Measurements from ENCODE around the gene SKIL.

SKIL gene

DNA sequence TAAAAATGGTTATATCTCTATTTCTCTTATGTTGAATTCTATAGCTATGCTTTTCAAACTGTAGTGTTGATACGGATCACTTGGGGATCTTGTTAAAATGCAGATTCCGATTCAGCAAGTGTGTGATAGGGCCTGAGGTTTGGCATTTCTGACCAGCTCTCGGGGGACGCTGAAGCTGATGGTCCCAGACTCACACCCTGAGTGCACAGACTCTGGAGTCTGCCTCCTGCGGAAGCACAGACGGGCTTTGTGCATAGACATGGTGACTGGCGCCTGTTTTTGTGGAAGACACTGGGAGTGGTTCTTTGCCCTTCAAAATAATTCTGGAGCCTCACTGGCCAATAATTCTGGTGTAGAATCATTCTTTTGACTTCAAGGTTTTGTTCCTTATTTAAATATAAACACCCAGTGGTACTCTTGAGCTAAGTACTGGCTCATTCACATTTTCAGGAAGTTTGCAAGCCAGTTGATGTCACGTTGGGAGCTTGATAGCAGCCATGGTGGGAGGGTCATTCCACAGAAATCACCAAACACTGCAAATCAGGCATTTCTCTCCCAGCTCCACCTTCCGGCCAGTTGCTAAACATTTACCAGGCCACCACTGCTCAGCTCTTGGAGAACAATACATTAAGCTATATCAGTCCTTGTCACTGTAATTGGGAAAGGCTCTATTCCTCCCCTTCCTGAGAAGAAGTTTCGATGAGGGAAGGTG is 80.3 kb downstream of the SKIL start:
- no peak for DNase-seq (ENCODE audit: low read depth, low spot score)

DNA sequence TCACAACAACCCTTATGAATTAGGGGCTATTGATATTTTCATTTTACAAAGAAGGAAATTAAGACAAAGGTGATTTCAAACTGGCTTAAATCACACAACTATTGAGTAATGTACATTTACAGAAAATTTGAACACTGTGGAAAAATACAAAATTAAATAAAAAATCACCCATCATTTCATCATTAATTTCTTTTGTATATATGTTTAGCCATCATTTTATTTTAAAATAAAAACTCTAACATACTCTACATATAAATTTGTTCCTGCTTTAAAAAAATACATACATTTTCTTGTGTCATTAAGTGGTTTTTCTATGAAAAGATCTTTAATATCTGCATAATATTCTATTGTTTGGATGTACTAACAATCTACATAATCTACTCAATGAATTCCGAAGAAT is 81.3 kb downstream of the SKIL start:
- DNase-seq (ENCODE audit: low read depth, low spot score): no peak

DNA sequence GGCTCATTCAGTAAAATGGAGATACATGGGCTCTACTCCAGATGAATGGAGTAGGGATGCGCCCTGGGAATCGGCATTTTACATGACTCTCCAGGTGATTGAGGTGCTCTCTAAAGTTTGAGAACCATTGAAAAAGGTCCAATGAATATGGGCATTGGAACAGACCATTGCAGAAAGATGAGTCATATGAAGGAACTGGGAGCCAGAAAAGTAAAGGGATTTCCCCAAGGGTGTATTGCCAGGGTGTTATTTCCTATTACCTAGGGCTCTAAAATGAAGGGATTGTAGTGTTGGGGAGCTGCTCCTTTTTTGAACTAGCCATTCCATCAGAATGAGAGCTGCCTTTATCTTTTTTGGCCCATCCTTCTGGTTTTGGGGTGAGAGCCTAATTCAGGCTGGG is 82.8 kb downstream of the SKIL start:
- DNase-seq (ENCODE audit: low read depth, low spot score): no peak

DNA sequence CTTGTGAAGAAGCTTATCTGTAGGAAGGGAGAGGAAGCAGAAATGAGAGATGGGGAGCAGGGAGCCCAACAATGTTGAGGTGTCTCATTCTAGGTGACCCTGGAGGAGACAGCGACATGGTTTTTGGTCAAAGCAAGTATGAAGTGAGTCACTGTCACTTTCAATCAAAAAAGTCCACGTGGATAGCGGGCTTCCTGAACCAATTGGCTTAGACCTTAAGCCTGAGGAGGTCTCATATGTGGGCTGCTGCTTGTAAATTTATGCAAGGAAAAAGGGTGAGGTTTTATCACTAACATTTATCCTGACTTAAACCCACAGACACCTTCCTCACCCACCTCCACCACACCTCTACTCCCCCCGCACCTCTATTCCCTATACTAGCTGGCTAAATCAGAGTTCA is 83.9 kb downstream of the SKIL start:
- no peak for DNase-seq (ENCODE audit: low read depth, low spot score)

DNA sequence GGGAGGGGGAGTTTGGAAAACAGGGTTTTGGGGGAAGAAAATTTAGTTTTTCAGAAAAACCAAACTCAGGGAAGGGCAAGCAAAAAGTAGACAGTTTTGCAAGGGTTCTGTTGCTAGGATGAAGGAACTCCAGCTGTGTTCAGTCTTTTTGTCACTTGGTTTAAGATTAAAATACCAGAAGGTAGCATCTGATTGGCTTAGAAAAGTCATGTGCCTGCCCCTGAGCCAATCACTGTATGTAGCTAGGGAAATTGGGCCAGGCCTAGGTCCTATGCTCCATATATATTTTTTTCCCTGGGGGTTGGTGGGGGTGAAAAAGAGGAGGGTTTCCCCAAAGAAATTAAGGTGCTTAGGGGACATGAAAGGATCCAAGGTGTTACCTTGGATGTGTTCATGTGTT is 85.4 kb downstream of the SKIL start:
- no peak for DNase-seq (ENCODE audit: low read depth, low spot score)

DNA sequence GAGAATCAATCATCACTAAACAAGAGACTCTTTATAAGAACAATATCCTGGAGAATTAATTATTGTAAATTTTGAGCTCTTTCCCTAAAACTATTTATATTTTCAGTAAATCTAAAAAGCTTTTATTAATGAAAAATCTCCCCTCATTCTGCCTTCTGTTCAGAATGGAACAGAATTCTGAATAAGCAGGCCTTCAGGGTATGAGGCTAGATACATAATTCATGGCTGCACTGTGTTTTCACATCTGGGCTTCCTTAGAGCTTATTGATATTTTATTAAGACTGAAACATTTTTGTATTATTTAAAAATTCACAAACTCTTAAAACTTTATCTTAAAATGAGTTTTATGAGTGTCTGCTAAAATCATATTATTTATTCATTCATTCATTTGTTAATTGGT is 85.9 kb downstream of the SKIL start:
- no peak for DNase-seq (ENCODE audit: low read depth, low spot score)
